HEK293T (cell line): ENCODE results near the gene DNAJC1.

Source experiments
- BHLHE40 ChIP-seq: fragments of 450-650 bp; IDR thresholded peaks from 2 replicates; pipeline ENCODE4 v1.6.1; 2016; ENCODE audit warnings: mild to moderate bottlenecking, moderate library complexity, borderline replicate concordance
- ELF4 ChIP-seq: fragments of 450-650 bp; IDR thresholded peaks from 2 replicates; pipeline ENCODE4 v1.6.1; 2017; ENCODE audit warnings: antibody characterized with exemption
- L3MBTL2 ChIP-seq: fragments of 450-650 bp; conservative IDR thresholded peaks from 2 replicates; pipeline ENCODE4 v1.6.1; 2016; ENCODE audit warnings: mild to moderate bottlenecking
- NFRKB ChIP-seq: fragments of 450-650 bp; IDR thresholded peaks from 2 replicates; pipeline ENCODE4 v1.6.1; 2016; ENCODE audit warnings: mild to moderate bottlenecking, moderate library complexity
- PKNOX1 ChIP-seq: fragments of 450-650 bp; IDR thresholded peaks from 2 replicates; pipeline ENCODE4 v1.6.1; 2016
- SP1 ChIP-seq: fragments of 450-650 bp; IDR thresholded peaks from 2 replicates; pipeline ENCODE4 v1.6.1; 2017
- SUZ12 ChIP-seq: fragments of 450-650 bp; IDR thresholded peaks from 2 replicates; pipeline ENCODE4 v1.6.1; 2016; ENCODE audit warnings: mild to moderate bottlenecking
- TARDBP ChIP-seq: fragments of 450-650 bp; IDR thresholded peaks from 2 replicates; pipeline ENCODE4 v1.6.1; 2016

- TF ChIP-seq TARDBP (no peak), BHLHE40 (no peak), SUZ12 (no peak), PKNOX1 (no peak), NFRKB (no peak), L3MBTL2 (no peak), SP1 (no peak), ELF4 (no peak)
Observed at GRCh38 chr10:21732067-21732772, 271.3 kb downstream of the DNAJC1 start.
